Measurements from ENCODE around the gene SLC8A3. TPM values are rescaled to one million over a fixed set of nuclear protein-coding genes. Genes with fewer than 3 reads are reported as not detected.

Gene SLC8A3
- total RNA-seq, 1 donor from 2014 or later = not detected

DNA sequence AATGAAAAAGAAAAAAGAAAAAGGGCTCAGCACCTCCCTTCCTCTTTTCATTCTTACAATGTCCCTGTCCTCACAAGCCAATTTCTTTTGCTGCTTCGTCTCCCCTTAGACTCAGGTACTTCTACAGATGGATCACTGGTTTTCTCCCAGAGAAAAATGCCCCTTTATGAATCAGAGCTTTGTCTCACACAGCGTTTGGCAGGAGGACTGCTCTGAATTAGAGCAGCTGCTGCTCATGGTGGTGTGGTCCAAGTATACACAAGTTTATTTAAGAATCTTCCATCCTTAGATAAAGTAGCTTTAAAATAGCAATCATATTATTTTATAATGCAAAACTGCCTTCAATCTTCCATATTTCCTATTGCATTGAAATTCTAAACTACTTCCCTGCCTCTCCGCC, 80.3 kb downstream of the SLC8A3 start:
- Histone ChIP-seq H3K4me3 (ENCODE audit: low read depth, low read length) (no peak overlapping the region), H3K27me3 (ENCODE audit: control insufficient read depth, insufficient read depth, low read length) (no peaks in the 10 kb centered on the region), H3K36me3 (ENCODE audit: control insufficient read depth, insufficient read depth, low read length) (no peaks in the 10 kb centered on the region)
- no peak for FAIRE-seq
- TF ChIP-seq, protein P1, sequence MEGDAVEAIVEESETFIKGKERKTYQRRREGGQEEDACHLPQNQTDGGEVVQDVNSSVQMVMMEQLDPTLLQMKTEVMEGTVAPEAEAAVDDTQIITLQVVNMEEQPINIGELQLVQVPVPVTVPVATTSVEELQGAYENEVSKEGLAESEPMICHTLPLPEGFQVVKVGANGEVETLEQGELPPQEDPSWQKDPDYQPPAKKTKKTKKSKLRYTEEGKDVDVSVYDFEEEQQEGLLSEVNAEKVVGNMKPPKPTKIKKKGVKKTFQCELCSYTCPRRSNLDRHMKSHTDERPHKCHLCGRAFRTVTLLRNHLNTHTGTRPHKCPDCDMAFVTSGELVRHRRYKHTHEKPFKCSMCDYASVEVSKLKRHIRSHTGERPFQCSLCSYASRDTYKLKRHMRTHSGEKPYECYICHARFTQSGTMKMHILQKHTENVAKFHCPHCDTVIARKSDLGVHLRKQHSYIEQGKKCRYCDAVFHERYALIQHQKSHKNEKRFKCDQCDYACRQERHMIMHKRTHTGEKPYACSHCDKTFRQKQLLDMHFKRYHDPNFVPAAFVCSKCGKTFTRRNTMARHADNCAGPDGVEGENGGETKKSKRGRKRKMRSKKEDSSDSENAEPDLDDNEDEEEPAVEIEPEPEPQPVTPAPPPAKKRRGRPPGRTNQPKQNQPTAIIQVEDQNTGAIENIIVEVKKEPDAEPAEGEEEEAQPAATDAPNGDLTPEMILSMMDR (IDR thresholded peaks at IDR 0.05; ENCODE audit: insufficient read depth, low read length, severe bottlenecking) = no peak
- no peak for DNase-seq (ENCODE audit: low read depth)

DNA sequence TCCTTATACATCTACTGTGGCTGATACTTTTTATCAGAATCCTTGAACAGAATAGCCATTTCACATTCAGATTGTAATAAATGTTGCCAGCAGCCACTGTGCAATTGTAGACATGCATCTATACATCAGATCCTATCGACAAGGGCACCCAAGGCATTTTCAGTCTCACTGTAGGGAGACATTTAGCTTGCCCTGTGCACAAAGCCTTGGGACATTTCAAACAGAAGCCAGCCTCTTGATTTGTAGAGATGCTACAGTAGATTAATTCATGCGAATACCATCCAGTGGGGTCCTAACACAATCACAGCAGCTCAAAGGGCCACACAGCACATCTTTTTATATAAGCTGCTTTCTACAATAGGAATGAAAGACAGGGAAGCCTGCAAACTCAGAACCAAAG, 81.4 kb downstream of the SLC8A3 start:
- TF ChIP-seq, protein P1 (IDR thresholded peaks at IDR 0.05; ENCODE audit: insufficient read depth, low read length, severe bottlenecking) = no peak

DNA sequence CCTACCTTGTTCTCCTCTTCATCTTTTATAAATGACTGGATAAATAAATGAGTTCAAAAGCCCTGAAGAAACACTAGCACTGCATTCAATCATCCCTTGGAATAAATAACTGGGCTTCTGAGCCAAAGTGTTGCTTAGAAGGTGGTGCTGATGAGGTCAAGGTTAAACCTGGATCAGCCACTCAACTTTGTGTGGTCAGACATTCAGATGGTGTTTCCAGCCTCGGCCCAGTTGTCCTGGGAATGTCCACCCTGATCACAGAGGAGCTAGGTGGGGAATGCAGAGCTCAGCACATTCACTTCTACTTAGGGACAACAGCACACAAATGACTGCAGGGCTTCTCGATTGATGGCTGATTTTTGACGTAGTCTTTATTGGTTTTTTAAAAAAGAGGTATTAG, 88.7 kb downstream of the SLC8A3 start:
- DNase-seq (ENCODE audit: low read depth) (no peak), FAIRE-seq (peak; percentile 43)
- TF ChIP-seq, protein P1 (IDR thresholded peaks at IDR 0.05; ENCODE audit: insufficient read depth, low read length, severe bottlenecking) = no peak
- Histone ChIP-seq H3K27me3 (ENCODE audit: control insufficient read depth, insufficient read depth, low read length) (peaks cover 5% of the 10 kb centered on the region), H3K4me3 (ENCODE audit: low read depth, low read length) (no peak overlapping the region), H3K36me3 (ENCODE audit: control insufficient read depth, insufficient read depth, low read length) (no peaks in the 10 kb centered on the region)

More for the DNA sequence above, 81.4 kb downstream of the SLC8A3 start:
- FAIRE-seq (no peak), DNase-seq (ENCODE audit: low read depth) (no peak)
- Histone ChIP-seq H3K36me3 (ENCODE audit: control insufficient read depth, insufficient read depth, low read length) (no peaks in the 10 kb centered on the region), H3K4me3 (ENCODE audit: low read depth, low read length) (no peak overlapping the region), H3K27me3 (ENCODE audit: control insufficient read depth, insufficient read depth, low read length) (no peaks in the 10 kb centered on the region)

DNA sequence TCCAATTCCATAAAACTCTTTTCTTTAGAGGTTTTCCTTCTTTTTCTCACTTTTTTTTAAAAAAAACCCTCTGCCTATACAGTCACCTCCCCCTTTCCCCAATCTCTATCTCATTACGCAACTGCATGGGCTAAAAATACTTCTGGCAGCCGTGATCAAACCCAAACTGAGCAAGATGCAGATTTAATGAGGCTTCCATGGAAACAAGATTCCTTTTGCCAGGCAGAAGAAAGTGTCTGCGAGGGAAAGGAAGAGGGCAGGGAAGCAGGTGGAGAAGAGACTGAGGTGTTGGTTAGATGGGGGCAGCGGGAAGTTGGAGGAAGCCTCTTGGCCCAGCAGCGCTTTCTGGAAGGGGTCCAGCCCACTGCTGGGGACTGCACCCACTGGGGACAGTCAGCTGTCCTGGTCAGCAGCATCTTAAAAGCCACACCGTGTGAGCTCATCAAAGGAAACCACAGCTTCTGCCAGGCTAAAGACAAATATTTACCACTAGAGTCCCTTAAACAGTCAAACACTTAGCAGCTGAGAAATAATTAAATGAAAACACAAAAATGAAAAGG, 90.4 kb downstream of the SLC8A3 start:
- FAIRE-seq = no peak
- H3K27me3 ChIP-seq (ENCODE audit: control insufficient read depth, insufficient read depth, low read length) = peaks cover 10% of the 10 kb centered on the region
- H3K4me3 ChIP-seq (ENCODE audit: low read depth, low read length) = no peak overlapping the region
- no peak for DNase-seq (ENCODE audit: low read depth)
- H3K36me3 ChIP-seq (ENCODE audit: control insufficient read depth, insufficient read depth, low read length) = no peaks in the 10 kb centered on the region
- TF ChIP-seq, protein P1 (IDR thresholded peaks at IDR 0.05; ENCODE audit: insufficient read depth, low read length, severe bottlenecking) = no peak

DNA sequence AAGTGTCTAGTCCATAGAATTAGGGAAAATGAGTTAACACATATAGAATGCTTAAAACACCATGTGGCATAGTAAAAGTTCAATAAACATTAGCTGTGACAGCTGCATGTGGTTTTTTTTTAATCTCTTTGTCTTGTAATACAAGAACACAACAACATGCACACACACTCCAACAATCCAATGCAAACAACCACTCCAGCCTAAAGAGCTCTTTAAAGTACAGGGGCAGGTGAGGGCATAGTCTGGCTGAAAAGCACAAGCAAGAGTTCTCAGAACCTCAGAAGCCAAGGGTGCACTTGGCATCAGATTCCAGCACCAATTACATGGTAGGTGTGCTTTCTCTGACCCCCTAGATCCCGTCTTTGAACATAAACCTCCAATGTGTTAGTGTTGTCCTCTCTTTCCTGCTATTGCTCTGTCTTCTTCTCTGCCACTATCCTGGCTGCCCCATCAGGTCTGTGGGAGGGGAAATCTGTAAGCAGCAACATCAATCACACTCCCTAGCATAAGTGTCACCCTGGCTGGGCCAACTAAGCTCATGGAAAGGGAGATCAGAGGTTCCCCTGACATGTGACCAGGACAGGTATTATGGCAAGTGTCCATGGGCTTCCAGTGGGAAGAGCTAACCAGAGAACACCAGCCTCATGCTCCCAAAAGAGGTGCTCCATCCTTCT, 91.0 kb downstream of the SLC8A3 start:
- DNase-seq (ENCODE audit: low read depth) (no peak), FAIRE-seq (no peak)
- H3K27me3 ChIP-seq (ENCODE audit: control insufficient read depth, insufficient read depth, low read length) = peaks cover 10% of the 10 kb centered on the region
- H3K36me3 ChIP-seq (ENCODE audit: control insufficient read depth, insufficient read depth, low read length) = no peaks in the 10 kb centered on the region
- TF ChIP-seq, protein P1 (IDR thresholded peaks at IDR 0.05; ENCODE audit: insufficient read depth, low read length, severe bottlenecking) = no peak
- H3K4me3 ChIP-seq (ENCODE audit: low read depth, low read length) = no peak overlapping the region
